Activated T-cell treated with anti-CD3 and anti-CD28 coated beads for 1 hour (primary cell): ENCODE measurements around the gene KIF1A.

Experiments used
- DNase-seq: peaks from one replicate; pipeline ENCODE4 v3.0.0-alpha.2; 2020; ENCODE audit warnings: low read depth

KIF1A gene

GRCh38 chr2:240719676-240720545, 100.1 kb downstream of the KIF1A start:
- DNase-seq: no peak

GRCh38 chr2:240718896-240719490, 101.0 kb downstream of the KIF1A start:
- DNase-seq: no peak

GRCh38 chr2:240717681-240718581, 102.1 kb downstream of the KIF1A start:
- DNase-seq: no peak

GRCh38 chr2:240717181-240717641, 102.8 kb downstream of the KIF1A start:
- DNase-seq: no peak

GRCh38 chr2:240716130-240716798, 103.8 kb downstream of the KIF1A start:
- DNase-seq: no peak

- DNase-seq: no peak
These were observed 105.0 kb downstream of the KIF1A start for GRCh38 chr2:240714747-240715725.

- DNase-seq: no peak
These were observed 105.9 kb downstream of the KIF1A start for GRCh38 chr2:240713928-240714746.

GRCh38 chr2:240713071-240713927, 106.7 kb downstream of the KIF1A start:
- no peak for DNase-seq

- DNase-seq: no peak
These were observed 107.9 kb downstream of the KIF1A start for GRCh38 chr2:240712121-240712520.

GRCh38 chr2:240711701-240712100, 108.3 kb downstream of the KIF1A start:
- DNase-seq: no peak

- no peak for DNase-seq
These were observed 108.7 kb downstream of the KIF1A start for GRCh38 chr2:240711296-240711695.

- DNase-seq: no peak
These were observed 111.6 kb downstream of the KIF1A start for GRCh38 chr2:240708457-240708856.

GRCh38 chr2:240707821-240708220, 112.2 kb downstream of the KIF1A start:
- DNase-seq: no peak

GRCh38 chr2:240707043-240707756, 112.8 kb downstream of the KIF1A start:
- no peak for DNase-seq

- DNase-seq: no peak
These were observed 114.7 kb downstream of the KIF1A start for GRCh38 chr2:240705204-240705791.

- no peak for DNase-seq
These were observed 115.4 kb downstream of the KIF1A start for GRCh38 chr2:240704651-240705050.
